HG02571 (cell line): ENCODE data around the gene ALDH7A1.
"Not testable (repeated sequence)": the region's sequence is repeated elsewhere in the genome, so short reads cannot be mapped to it uniquely, and the experiment has no call there.

ENCODE experiments used
- ATAC-seq: cut with Tn5 transposase; IDR thresholded peaks from one replicate; pipeline ENCODE4 v1.9.1; 2021; ENCODE audit warnings: mild to moderate bottlenecking, moderate library complexity; ENCODE audit not compliant: unreplicated experiment

The ALDH7A1 gene

DNA sequence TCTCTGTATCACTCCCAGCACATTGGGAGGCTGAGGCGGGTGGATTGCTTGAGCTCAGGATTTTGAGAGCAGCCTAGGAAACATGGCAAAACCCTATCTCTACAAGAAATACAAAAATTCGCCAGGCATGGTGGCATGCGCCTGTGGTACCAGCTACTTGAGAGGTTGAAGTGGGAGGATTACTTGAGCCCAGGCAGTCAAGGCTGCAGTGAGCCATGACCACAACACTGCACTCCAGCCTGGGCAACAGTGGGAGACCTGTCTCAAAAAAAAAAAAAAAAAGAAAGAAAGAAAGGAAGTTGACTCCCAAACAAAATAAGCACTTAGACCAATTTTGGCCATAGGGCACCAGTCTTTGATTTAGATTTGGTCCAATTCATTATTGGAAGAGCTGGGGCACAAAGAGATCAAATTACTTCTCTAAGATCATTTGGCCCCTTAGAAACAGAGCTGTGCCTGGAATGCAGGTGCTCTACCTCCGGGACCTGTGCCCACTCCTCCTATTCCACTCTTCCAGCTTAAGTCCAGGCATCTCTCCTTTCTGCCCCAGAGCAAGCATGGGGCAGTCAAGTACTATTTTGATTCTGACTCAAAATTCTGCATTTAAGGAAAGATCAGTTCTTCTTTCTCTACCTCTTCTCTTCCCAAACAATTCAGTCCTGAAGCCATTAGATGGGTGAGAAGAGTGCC lies 59.0 kb downstream of the ALDH7A1 start:
- no peak for ATAC-seq

DNA sequence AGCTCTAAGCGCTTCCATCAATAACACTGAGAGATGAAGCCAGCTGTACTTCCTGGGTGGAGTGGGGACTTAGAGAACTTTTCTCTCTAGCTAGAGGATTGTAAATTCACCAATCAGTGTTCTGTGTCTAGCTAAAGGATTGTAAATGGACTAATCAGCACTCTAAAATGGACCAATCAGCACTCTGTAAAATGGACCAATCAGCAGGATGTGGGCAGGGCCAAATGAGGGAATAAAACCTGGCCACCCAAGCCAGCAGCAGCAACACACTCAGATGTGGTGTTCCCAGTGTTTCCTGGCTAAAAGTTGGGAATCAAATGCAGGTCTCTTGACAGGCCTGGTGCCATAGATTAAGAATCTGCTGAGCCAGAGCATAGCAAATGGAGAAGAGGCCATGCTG lies 60.5 kb downstream of the ALDH7A1 start:
- no peak for ATAC-seq

DNA sequence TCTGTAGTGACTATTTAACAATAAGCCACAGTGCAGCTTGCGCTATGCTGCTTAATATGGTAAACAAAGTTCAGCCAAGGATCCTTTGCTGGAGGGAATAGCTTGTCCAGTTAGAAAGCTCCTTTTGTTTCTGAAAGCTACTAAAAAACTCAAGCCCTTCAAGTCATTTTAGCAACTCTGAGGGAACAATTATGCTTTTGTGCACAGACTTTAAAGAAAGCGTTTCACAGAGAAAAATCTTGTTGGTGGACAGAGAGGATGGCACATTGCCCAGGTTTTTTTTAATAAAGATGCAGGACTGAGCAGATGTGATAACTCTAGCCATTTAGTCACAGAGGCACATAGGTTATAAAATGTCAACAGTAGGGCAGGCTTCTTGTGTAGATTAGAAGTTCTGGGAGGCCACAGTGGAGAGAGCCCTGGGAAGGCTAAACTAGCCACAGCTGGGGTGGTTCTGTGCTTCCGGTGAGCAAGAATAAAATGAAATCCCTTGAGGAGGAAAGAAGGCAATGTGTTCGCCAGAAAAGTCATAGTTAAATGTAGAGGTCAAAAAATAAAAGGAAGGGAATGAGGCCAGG lies 63.4 kb downstream of the ALDH7A1 start:
- no peak for ATAC-seq

DNA sequence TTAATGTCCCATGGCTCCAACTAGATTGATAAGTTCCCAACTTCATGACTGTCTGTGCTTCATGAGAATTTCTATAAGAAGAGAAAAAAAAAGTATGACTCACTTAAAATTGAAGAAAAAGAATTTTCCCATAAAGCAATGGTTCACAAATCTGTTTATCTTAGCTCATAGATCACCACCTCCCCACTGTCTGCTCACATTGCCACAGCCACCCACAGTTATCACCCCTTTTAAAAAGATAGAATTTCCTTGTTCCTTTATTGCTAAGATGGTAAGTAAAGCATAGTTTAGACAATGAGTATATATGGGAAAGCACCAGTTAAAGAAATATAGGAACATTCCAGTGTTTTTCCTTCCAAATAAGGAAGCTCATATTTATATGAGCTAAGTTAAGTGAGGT lies 67.1 kb downstream of the ALDH7A1 start:
- ATAC-seq = no peak

DNA sequence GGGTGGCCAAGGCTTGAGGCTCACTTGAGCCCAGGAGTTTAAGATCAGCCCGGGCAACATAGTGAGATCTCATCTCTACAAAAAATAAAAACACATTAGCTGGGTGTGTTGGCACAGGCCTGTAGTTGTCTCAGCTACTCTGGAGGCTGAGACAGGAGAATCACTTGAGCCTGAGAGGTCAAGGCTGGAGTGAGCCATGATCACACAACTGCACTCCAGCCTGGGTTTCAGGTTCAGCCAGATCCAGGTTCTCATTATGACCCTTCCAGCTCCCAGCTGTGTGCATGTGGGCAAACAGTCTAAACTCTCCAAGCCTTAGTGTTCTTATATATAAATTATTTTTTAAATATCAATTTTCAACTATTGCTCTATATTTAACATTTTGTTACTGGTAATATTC lies 67.9 kb downstream of the ALDH7A1 start:
- ATAC-seq = no peak

DNA sequence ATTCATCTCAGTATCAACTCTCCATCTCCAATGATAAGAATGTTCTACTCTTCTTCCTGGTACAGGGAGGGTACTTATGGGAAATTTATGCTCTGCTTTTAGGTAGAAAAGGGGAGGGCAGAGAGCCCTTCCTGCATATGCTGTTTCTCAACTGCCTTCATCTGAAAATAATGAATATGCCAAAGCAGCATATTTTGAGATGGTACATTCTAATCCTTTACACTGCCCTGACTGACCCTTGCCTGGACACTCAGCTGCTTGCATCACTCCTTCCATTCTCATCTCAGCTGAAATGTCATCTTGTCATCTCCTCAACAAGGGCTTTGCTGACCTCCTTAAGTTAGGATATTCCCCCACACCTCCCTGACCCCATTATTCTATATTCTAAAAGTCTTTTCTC lies 68.5 kb downstream of the ALDH7A1 start:
- no peak for ATAC-seq

DNA sequence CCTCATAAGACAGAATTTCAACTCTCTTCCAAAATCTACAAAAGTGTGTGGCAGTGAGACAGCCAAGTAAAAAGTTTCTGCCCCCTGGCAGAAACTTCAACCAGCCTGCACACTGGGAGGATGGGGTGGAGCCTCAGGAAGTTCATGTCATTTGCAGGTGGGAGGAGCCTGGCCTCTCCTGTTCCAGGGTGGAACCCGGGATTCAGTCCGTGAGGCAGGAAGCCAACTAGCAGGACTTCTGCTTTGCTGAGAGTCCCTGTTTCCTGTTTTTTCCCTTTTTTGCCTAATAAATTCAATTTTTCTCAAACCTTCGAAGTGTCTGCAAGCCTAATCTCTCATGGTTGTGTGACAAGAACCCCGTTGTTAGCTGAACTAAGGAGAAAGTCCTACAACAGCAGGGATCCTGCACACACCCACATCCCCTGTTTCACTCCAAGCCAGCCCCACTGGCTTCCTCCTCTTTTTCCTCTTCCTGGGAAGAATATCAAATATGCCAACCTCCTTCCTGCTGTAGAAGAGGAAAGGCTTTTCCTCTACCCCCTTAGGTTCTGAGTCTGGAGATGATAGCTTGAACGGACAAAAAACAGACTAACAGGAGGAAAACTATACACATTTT lies 69.3 kb downstream of the ALDH7A1 start:
- ATAC-seq = no peak

DNA sequence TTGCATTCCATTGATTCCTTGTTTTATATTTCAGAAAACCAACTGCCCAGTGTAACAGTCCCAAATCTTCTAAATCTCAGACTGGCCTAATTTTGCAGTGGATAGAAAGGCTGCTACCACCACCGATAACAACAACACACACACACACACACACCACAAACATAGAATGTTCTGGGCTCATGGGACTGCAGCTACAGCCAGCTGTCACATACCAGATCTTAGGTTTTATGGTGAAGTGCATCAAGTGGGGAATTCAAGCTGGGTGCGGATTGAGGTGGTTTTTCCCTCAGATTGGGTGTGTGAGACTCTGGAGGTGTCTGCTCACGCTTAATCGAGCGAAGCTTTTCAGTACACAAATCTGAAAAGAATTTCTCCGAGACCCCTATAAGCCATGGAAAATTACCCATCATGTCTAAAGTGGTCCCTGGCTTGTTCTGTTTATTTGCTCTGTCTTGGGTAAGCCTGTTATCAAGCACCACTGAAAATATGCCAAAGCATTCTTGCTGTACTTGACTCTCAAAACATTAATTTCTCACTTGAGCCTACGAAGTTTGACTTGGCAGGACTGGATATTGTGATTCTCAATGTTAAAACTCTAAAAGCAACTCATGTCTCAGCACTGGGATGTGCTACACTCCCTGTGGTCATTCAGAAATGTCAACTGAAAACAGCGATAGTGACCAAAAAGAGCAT lies 71.1 kb downstream of the ALDH7A1 start:
- no peak for ATAC-seq

DNA sequence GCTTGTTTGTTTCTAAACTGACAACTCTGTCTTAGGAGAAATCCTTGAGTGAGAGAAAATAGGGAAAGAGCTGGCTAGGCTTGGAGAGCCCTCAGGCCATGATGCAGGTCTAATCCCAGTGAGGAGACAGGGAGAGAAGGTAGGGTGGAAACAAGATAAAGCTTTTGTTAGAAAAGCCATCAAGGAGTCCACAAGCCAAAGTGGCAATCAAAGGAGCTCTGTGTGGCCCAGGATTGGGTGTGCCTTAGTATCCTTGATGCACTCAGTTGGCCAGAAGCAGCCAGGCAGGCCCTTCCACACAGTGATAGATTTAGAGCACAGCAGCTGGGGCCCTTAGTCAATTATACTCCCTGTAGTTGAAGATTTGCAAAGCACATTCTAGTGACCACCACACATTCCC lies 73.9 kb downstream of the ALDH7A1 start:
- ATAC-seq = no peak

DNA sequence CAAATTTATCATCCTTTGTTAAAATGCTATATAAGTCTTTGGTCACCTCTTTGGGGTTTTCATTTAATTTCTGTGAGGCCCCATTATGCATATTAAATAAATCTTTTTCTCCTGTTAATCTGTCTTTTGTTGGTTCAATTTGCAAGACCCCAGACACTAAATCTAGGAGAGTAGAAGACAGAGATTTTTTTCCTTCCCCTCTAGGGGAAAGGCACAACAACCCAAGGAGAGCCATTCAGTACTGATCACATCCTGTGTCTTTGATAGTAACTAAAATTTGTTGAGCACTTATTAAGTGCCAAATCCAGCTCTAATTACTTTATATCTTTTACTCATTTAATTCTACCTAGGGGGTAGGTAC lies 74.4 kb downstream of the ALDH7A1 start:
- ATAC-seq = no peak

DNA sequence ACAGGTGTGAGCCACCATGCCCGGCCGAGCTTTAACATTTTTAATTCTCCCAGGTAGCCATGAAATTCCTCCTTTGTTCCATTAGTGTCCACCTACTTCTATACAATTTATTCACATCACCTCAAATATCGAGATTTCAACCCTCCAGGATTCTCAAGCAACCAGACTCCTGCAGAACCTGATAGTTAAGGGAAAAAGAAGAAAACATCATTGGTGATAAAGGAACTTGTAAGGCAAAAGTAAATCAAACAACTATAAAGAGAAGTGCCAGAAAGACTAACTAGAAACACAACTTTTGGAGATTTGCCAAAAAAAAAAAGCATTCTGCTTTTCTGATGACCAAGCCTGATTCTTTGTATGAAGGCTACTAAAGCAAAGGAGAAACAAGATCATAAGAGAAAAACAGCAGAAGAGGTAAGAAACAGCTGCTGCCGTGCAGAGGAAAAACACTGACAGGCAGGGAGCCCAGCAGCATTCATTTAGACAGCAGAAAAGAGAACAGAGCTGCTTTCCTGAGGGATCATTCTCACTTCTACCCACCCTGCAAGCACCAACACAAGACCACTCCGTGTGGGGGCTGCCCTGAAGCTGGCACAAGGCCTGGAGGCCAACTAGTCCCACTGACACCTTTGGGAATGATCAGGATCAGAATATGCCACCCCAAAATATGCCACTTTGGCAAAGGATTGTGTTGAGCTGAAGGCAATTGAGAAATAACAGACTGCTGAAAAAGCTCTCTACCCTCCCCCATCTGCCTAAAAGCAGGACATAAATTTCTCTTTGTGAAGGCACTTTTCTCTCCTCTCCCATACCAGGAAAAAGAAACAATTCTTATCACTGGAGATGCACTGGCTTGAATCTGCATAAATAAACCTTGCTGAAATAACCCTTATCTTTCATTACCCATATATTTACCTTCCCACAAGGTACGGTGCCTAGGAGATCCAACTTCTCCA lies 75.1 kb downstream of the ALDH7A1 start:
- ATAC-seq = no peak

DNA sequence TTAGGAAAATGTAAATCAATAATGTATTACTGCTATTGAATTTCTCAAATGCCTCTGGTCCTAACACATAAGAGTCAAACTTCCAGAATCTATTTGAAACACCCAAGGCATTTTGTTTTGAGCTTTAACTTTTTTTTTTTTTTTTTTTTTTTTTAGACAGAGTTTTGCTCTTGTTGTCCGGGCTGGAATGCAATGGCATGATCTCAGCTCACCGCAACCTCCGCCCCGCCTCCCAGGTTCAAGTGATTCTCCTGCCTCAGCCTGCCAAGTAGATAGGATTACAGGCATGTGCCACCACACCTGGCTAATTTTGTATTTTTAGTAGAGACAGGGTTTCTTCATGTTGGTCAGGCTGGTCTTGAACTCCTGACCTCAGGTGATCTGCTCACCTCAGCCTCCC lies 75.8 kb downstream of the ALDH7A1 start:
- not testable (repeated sequence) for ATAC-seq

DNA sequence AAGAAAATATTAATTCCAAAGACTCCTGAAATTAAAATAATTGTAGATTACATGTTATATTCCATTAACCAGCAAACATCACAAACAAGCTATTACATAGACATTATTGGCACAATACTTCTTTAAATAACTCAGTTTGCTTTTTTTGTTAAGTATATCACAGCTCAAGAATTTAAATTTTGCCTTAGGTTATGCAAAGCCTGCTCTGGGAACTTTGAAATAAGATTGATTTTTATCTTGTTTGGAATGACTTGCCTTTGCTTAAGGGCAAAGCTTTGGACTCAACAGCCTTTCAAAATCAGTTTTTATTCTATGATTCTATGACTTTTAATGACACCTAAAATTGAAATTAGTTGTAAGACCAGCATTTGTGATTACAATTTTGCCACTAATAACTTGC lies 78.2 kb downstream of the ALDH7A1 start:
- ATAC-seq = no peak

DNA sequence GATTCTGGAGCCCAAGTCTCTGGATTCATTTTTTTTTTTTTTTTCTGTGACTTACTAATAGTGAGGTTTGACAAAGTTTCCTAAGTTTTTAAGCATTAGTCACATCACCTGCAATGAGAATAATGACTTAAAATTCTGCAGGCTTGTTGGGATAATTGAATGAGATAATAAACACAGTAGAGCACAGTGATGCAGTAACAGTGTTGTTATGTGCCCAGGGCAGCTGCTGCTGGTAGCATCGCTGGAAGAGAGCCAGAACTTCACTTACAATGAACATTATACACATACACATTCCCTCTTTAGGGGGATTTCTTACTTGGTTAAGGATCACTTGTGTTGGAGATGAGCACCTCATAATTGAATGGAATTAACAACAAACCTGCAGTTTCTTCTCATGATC lies 78.9 kb downstream of the ALDH7A1 start:
- ATAC-seq = no peak

DNA sequence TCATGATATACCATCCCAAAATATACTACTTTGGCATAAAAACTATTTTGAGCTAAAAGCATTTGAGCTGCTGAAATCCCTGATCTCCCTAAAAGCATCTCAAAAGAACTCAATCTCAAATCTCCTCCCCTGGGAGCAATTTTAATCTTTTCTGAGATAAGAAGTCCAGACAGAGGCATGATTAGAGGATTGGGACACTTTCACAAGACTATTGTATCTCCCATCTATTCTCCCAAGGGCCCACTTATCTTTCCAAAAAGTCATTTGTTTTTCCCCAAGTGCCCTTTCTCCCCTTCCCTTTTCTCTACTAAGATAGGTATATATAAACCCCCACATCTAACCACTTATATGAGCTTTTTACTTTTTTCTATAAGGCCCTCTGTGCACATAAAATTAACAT lies 79.7 kb downstream of the ALDH7A1 start:
- ATAC-seq = no peak

DNA sequence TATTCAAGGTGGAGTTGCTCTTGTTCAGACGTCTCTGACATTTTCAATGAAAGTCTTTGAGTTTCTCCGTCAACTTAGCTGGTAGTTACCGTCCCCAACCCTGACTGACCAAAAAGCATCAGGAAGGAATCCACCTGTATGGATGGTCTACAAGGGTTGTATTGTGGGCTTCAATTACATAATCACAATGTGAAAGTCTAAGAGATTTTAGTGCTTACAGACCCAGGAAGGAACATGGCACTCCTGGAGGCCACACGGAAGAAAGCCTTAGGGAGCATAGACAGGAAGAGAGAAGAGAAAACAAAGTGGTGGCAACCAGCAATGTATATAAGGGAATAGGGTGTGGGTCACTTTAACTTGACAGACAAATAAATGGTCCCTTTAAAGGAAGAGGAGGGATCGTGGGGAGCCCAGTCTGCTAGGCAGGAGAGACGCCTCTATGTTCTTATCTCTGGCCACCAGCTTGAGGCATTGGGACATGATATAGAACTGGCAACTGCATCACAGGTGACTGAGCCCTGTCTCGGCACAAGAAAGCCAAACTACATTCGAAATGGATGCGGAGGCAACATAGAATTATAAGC lies 80.4 kb downstream of the ALDH7A1 start:
- no peak for ATAC-seq

DNA sequence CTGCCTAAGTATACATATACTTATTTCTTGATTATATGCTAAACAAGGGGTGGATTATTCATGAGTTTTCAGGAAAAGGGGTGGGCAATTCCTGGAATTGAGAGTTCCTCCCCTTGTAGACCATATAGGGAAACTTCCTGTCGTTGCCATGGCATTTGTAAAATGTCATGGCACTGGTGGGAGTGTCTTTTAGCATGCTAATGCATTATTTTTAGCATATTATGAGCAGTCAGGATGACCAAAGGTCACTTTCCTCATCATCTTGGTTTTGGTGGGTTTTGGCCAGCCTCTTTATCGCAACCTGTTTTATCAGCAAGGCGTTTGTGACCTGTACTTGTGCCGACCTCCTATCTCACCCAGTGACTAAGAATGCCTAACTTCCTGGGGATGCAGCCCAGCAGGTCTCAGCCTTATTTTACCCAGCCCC lies 80.9 kb downstream of the ALDH7A1 start:
- no peak for ATAC-seq

DNA sequence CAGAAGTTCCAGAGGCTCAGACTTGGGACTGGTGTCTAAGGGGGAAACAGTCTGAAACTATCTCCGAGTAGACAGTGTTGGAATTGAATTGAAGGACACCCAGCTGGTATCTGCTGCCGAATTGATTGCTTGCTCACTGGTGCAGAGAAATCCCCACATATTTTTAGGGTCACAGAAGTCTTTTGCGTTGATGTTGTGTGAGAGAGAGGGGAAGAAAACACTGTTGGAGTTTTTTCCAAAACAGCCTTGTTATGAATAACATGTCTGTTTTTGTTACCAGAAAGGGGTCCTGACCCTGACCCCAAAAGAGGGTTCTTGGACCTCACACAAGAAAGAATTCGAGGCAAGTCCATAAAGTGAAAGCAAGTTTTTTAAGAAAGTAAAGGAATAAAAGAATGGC lies 81.3 kb downstream of the ALDH7A1 start:
- ATAC-seq = no peak

DNA sequence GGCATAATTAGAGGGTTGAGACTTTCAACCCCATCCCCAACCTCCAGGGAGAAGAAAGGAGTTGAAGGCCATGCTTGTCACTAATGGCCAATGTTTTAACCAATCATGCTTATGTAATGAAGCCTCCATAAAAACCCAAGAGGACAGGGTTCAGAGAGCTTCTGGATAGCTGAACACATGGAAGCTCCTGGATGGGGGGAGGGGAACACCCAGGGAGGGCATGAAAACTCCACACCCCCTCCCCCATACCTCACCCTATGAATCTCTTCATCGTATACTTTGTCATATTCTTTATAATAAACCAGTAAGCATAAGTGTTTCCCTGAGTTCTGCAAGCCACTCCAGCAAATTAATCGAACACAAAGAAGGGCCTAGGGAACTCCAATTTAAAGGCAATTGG lies 81.7 kb downstream of the ALDH7A1 start:
- no peak for ATAC-seq

DNA sequence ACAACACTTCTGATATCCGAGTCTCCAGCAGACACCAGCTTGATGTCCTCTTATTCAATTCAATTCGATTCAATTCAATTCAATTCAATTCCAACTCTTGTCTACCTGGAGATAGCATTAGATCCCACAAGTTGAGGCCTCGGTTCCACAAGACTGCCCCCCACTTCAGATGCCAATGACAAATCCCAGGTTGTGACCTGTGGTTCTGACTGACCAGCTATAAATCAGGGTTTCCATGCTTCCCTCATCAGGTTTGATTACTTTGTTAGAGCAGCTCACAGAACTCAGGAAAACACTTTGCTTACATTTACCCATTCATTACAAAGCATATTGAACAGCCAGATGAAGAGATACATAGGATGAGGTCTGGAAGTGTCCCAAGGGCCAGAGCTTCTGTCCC lies 82.6 kb downstream of the ALDH7A1 start:
- ATAC-seq = no peak

DNA sequence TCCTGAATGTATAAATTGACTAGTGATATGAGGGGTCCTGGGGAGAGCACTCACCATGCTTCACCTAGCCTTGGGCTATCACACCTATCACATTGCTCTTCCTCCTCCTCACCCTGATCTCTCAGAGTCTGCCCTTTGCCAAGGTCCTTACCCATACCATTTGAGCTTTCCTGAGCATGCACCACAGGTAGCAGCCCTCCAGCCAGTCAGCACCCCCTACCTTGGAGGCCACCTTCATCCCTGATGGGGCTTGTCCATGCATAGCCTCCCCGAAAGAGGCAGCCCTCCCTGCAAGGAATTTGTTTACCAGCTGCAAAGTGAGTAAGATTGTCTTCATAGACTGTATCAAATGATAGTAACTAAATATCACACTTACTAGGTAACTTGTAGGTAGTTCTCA lies 83.1 kb downstream of the ALDH7A1 start:
- no peak for ATAC-seq
